ENCODE data around the gene MTUS2. TPM values are rescaled to one million over a fixed set of nuclear protein-coding genes. Genes with fewer than 3 reads are reported as not detected.

The MTUS2 gene
- total RNA-seq, 1 donor = 0.36 TPM

GRCh38 chr13:29537736-29538651 is 717.9 kb downstream of the MTUS2 start:
- H3K4me3 ChIP-seq (ENCODE audit: low read depth, low read length) = no peak overlapping the region
- no peak for DNase-seq (ENCODE audit: low read depth)
- TF ChIP-seq CTCF (IDR thresholded peaks at IDR 0.05; ENCODE audit: insufficient read depth, low read length) = no peak

DNA sequence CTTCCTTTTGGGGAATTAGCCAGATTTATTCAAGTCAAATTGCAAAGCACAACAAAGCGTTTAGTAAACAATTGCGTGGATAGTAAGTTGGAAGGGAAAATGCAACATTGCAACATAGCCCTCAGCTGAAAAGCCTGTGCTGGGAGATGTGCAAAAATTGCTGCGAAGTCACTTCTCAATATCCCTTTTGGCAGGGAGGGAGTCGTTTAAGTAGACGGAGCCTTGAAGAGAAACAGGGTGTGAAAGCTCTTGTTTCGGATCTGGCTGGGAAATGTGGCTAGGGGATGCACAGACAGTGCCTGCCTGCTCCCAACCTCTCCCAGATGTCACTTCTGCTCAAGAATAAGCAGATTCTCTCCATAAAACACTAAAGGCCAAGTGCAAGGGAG is 718.5 kb downstream of the MTUS2 start:
- DNase-seq (ENCODE audit: low read depth) = no peak
- H3K4me3 ChIP-seq (ENCODE audit: low read depth, low read length) = no peak overlapping the region
- no peak for TF ChIP-seq CTCF (IDR thresholded peaks at IDR 0.05; ENCODE audit: insufficient read depth, low read length)

DNA sequence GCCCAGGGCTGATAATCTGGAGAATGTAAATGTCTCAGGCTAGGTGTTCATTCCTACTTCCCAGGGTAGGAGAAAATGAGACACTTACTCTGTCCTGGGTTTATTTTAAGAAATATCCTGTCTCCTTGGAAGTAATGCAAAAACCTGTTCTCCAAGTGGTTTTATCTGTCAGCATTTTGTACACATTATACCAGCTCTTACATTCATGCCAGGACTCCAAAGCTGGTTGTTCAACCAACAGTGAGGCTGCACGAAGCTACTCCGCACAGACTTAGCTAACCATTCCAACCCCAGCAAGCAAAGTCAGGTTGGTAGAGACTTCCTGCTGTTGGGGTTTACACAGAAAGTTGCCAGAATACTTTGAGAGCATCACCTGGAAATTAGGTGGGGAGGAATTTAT is 719.7 kb downstream of the MTUS2 start:
- no peak overlapping the region for H3K4me3 ChIP-seq (ENCODE audit: low read depth, low read length)
- DNase-seq (ENCODE audit: low read depth) = no peak
- no peak for TF ChIP-seq CTCF (IDR thresholded peaks at IDR 0.05; ENCODE audit: insufficient read depth, low read length)

DNA sequence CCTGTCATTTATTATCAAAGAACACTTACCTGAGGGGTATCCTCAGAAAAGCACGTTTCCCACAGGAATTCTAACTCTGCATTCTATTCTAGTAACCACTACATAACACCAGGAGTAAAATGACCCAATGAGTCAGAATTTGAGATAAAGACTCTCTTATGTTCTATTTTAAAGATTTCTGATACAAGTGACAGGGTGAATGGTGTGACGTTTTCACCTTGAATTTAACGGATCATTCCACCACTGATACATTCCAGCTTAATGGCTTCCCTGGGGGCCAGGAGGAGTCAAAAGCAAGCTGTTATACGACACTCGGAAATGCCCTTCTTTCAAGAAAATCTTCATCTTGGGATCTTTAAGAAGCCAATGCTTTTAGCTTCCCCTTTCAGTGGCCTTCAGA is 720.2 kb downstream of the MTUS2 start:
- DNase-seq (ENCODE audit: low read depth) = no peak
- H3K4me3 ChIP-seq (ENCODE audit: low read depth, low read length) = no peak overlapping the region
- TF ChIP-seq CTCF (IDR thresholded peaks at IDR 0.05; ENCODE audit: insufficient read depth, low read length) = no peak

DNA sequence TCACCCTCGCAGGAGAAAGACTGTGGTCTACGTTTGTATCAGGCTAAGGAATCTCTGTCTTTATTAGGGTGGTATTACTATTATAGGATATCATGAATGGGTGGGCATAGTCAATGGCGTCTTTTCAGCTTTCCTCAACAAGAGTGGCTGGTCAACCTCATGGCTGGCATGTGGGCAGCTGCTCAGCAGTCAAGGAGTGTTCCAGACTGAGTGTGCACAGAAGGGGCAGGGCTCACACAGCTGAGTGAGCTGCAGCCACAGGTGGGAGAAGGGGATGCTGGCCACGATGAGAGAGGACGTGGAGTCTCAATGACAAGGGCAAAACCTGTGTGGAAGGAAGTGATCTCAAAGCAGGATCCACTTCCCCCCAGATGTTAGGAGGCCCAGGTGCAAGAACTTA is 720.7 kb downstream of the MTUS2 start:
- TF ChIP-seq CTCF (IDR thresholded peaks at IDR 0.05; ENCODE audit: insufficient read depth, low read length) = no peak
- no peak for DNase-seq (ENCODE audit: low read depth)
- H3K4me3 ChIP-seq (ENCODE audit: low read depth, low read length) = no peak overlapping the region

GRCh38 chr13:29541400-29541799 is 721.3 kb downstream of the MTUS2 start:
- TF ChIP-seq CTCF (IDR thresholded peaks at IDR 0.05; ENCODE audit: insufficient read depth, low read length) = no peak
- no peak overlapping the region for H3K4me3 ChIP-seq (ENCODE audit: low read depth, low read length)
- no peak for DNase-seq (ENCODE audit: low read depth)

Measured in fibroblast of the aortic adventitia (primary cell).